DMS153 treated with DMSO at 0.1 percent for 48 hours (cell line): ENCODE results near the gene RNF208.
"Not testable (repeated sequence)": the region's sequence is repeated elsewhere in the genome, so short reads cannot be mapped to it uniquely, and the experiment has no call there.

ENCODE experiments used
- DNase-seq: peaks from one replicate; lab custom pipeline; 2025; ENCODE audit not compliant: unreplicated experiment; lab: John Stamatoyannopoulos, UW

Gene RNF208

DNA sequence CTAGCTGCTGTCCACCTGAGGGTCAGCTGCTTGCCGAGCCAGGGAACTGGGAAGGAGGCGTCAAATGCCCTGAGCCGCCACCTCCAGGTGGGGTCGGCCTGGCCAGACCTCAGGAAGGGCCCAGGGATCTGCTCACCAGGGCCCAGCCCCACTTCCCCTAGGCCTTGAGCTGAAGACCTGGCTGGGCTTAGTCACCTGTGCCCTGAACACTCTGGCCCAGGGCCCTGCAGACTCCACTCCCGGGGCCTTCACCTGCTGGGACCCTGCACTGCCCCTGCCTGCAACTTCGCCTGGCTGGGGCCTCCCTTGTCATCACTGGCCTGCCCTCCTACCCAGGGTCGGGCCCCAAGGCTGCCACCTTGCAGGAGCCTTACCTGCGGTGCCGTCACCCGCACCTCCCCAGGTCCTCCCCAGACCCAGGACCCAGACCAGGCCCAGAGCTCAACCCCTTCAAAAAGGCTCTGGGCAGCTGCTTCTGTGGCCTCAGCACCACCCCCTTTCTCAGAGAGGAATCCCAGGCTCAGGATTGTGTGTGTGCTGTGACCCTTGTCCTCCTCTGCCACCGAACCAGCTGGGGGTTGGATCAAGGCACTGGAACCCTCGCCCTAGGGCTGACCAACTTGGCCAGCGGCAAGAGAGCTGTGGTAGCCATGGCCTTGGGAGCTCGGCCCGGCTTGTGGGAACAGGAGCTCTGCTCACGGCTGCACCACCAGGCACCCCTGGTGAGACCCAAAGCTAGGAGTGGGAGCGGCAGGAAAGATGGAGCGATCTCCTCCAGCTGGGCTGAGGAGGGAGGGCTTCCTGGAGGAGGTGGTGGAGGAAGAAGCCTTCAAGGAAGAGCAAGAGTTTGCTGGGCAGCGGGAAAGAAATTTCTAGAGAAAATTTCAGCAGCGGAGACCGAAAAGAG is 31.9 kb upstream of the RNF208 start:
- DNase-seq: no peak

DNA sequence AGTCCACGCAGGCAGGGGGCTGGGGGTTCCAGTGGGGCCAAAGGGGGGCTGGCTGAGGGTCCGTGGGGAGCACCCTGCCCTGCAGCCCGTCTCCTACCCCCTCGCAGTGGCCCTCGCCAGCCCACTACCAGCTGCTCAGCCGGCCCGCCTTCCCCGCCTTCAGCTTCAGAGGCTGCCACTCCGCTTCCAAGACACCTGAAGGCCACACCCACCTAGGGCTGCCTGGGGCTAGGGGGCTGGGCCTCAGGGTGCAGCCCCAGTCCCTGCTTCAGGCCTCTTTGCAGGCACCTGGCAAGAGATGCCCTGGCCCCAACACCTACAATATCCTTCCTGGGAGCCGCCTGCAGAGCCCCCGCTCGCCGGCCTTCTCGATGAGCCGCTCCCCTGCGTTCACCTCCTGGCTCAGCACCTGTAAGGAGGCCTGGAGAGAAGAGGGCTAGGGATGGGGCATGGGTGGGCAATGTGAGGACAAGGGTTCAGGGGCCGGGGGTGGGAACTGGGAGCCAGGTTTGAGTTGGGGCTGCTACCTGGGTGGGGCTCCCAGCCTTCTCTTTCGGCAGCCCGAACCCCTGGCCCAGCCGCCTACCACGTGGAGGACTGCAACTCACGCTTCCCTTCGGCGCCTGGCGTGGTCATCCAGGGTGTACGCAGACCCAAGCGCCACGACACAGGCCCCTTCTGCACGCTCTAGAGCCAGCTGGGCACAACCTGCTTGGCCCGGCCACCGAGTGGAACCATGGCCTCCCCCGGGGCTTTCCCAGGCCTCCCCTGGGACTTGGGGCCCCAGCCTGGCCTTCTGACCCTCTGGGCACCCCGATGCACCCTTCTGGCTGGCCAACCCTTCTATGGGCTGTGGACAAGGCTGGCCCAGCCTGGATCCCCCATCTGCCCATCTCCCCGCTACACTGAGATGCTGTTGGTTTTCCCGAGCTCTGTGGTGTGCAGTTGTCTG is 30.8 kb upstream of the RNF208 start:
- peak; percentile 18 for DNase-seq

DNA sequence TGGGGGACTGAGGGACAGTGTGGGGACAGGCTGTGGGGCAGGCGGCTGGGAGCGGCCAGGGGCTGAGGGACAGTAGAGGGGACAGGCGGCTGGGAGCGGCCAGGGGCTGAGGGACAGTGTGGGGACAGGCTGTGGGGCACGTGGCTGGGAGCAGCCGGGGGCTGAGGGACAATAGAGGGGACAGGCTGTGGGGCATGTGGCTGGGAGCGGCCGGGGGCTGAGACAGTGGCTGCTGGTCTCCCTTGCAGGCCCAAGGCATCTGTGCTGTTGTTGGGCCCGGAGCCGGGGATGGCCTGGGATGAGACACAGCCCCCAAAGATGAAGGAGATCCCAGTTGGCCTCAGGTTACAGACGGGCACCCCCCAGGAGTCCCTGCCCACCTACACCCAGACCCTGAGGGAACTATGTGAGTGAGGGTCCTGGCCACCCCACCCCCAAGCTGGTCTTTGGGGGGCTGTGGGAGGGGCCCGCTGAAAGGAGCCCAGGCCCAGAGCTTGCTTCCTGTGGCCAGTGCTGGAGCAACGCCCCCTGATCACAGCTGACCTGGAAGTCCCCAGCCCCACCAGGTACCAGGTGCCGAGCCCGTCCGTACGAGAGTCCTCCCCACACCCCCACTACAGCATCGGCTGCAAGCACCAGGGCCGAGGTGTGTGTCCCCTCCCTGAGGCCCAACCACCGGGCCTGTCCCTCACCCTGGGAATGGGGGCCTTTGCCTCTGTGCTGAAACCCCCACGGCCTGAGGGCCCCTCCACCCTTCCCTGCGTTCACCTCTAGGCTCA is 29.6 kb upstream of the RNF208 start:
- DNase-seq: no peak

DNA sequence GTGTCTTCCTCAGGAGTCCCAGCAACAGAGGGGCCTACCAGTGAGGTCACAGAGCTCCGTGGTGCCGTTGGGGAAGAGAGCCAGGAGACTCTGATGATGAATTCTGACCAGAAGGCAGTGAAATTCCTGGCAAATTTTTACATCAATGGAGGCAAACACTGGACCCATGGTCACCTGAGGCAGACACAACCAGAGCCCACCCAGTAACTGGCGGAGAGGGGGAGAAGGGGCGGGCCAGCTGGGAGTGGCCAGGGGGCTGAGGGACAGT is 29.1 kb upstream of the RNF208 start, which contains the start of gene STPG3:
TSS of gene STPG3 (plus strand) at position 93 of the 268 bp plus-strand sequence. CDS start at position 94, 1 bp downstream.
- no peak for DNase-seq

DNA sequence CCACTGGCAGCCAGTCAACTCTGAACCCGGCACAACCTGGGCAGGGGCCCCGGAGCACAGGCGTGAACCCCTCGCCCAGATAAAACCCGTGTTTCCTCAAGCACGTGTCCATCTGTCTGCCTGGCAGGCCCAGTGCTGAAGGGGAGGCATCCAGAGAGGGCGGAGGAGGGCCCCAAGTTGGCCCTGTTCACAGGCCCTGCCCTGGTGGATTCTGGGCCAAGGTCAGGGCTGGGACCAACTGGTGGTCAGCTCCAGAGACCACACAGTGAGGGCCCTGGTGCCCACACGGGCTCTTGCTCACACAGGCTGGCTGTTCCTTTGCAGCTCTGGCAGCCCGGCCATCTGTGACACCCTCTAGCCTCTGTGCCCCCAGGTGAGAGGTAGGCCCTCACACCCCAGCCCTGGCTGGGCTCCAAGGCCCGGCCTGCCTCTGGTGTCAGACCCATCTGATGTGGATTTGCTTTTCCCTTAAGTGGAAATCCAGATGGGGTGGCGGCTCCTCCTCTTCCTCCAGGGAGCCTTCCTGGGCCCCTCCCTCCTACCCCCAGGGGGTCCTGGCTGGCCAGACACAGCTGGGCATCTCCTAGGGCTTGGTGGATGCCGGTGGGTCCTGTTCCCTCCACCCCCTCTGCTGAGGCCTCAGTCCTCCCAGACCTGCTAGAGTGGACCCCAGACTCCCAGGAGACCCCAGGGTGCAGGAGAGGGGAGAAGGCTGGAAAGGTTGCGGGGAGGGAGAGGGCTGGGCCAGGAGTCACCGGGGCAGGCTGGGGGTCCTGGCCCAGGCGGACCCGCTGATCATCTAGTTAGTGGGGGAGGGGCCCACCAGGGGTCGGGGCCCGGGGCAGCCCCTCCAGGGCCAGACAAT is 28.5 kb upstream of the RNF208 start:
- no peak for DNase-seq

DNA sequence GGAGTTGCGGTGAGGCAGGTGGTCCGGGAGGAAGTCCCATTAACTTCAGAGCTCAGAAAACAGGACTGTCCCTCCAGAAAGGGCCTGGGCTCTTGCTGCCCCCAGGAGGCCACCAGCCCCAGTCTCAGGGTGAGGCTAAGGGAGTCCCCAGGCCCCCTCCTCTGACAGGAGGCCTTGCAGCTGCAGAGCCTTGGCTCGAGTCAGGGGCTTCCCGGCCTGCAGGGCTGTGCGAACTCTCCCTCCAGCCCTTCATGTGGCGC is 25.8 kb upstream of the RNF208 start:
- no peak for DNase-seq

DNA sequence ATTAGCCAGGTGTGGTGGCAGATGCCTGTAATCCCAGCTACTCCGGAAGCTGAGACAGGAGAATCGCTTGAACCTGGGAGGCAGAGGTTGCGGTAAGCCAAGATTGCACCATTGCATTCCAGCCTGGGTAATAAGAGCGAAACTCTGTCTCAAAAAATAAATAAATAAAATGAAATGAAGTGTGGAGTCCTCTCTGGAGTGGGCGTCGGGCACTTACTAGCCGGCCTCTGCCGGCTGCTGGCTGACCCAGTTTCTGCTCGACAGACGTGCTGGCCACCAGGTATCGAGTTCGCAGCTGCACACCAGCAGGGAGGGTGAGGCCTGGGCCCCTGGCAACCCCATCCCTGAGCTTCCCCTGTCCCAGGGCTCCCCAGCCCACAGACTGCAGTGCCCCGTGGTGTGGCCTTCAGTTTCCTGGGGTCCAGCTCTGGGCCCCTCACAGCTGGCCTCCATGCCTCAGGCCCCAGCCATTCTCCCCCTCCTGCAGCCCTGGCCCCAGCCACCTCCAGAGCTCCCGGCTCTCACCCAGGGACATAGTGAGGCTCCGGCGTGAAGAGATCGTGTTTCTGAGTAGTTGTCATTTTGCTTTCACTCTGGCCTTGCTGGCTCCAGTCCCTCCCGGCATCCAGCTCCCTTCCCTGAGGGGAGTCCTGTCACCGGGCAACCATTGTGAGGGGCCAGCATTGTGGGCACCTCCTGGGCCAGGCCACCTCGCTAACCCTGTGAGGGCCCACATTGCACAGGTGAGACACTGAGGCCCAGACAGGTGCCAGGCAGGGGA is 25.3 kb upstream of the RNF208 start:
- DNase-seq: no peak

DNA sequence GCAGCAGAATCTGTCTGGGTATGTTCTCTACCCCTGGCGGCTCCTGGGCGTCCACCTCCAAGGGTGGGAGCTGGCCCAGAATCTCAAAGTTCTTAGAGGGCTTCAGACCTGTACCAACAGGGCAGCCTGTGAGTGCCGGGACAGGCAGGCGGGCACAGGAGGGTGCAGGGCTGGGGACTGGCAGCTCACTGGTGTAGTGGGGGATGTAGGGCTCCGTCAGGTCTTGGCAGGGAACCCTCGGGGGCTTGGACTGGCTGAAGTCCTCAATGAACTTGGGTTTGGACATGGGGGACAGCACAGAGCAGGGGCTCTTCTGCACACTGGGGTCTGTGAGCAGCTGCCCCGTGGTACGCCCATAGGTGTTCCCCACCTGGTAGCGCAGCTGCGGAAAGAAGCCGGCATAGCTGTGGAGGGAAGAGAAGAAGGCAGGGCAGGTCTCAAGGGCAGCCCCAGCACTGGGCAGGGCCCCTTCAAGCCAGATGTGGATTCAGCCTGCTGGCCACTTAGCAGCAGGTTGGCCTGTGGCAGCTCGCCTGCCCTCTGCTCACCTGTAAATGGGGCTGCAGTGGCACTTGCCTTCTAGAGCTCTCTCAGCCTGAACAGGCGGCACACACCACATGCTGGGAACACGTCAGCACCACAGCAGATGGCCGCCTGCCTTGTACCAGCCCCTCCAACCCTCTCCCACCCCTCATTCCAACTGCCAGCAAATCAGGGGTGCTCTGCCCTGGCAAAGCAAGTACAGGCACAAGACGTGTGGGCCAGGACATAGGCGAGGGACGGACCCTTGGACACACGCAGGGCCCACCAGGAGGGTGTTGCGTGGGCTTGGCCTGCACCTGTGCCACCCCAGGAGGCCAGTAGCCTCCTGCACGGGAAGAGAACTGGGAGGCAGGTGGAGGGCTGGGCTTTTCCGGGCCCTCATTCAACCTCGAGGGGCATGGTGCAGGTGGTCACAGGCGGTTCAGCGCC is 23.7 kb upstream of the RNF208 start:
- no peak for DNase-seq

DNA sequence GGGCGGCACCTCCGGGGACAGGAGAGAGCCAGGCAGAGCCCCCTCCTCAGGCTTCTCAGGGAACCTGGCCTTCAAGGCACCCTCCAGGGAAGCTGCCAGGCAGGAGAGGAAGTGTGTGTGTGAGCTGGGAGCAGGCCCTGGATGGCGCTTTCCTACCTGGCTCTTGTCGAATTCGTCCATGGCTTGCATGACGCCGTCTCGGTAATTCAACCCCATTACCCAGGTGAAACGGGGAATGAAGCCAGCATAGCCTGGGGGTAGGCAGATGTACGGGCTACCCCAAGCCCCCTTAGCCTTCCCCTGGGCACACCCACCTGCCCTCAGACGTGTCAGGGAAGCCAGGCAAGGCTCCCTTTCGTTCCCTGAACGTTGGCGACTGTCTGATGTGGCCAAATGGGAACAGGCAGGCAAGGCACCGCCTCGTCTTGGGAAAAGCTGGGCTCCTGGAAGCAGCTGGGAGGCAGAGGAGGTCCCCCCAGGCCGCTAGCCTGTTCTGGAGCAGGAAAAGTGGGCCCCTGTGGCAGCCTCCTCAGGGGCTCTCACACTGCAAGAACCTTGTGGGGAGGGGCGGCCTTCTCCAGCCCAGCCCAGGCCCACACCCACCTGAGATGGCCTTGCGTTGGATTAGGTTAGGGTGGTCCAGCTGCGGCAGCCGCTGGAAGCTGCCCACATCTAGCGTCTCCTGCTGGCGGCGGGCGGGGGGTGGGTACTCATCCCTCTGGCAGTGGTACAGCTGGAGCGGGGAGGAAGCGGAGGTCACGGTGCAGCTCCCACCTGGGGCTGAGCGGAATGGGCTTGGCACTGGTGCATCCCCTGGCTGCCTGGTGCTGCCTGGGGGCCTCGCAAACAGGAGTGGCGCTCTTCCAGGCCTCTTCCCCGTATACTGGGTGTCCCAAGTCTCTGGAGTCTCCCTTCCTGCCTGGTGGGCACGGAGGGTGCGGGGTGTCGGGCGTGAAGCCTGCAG is 22.7 kb upstream of the RNF208 start:
- no peak for DNase-seq

DNA sequence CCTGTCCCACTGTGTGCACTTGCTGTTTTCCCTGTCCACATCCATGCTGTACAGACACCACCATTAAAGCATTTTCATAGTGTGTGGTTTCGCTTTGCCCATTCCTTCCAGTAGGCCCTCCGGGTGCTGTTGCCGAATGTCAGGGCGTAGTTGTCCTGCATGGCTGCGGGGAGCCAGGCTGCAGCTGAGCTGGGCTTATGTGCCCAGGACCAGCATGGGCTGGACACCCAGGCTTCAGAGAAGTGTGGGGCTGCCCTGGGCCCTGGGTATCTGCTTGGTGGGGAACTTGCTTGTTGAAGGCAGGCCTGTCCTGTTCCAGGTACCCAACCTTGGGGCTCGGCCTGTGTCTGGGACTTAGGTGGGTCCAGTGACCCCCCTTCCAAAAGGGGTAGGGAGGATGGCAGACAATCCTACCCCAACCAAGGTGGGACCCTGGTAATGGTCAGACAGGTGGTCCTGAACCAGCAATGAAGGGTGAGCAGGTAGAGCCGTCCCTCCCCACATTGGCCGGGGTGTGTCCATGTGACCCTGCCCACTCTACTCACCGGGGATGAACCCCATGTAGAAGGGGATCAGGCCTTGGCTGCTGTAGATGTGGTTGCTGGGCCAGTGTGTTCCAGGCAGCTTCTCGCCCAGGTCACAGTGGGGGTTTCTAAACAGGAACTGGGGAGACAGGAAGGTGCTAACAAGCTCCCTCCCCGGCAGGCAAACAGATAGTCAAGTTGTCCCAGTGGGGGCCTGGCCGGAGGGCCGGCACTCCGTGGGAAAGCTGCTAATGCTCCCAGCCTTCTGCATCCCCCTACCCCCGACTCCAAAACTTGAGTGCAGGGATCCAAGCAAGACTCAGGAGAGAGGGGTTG is 21.8 kb upstream of the RNF208 start:
- no peak for DNase-seq

DNA sequence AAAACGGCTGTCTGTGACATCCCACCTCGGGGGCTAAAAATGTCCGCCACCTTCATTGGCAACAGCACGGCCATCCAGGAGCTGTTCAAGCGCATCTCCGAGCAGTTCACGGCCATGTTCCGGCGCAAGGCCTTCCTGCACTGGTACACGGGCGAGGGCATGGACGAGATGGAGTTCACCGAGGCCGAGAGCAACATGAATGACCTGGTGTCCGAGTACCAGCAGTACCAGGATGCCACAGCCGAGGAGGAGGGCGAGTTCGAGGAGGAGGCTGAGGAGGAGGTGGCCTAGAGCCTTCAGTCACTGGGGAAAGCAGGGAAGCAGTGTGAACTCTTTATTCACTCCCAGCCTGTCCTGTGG is 21.2 kb upstream of the RNF208 start:
- DNase-seq: not testable (repeated sequence)

DNA sequence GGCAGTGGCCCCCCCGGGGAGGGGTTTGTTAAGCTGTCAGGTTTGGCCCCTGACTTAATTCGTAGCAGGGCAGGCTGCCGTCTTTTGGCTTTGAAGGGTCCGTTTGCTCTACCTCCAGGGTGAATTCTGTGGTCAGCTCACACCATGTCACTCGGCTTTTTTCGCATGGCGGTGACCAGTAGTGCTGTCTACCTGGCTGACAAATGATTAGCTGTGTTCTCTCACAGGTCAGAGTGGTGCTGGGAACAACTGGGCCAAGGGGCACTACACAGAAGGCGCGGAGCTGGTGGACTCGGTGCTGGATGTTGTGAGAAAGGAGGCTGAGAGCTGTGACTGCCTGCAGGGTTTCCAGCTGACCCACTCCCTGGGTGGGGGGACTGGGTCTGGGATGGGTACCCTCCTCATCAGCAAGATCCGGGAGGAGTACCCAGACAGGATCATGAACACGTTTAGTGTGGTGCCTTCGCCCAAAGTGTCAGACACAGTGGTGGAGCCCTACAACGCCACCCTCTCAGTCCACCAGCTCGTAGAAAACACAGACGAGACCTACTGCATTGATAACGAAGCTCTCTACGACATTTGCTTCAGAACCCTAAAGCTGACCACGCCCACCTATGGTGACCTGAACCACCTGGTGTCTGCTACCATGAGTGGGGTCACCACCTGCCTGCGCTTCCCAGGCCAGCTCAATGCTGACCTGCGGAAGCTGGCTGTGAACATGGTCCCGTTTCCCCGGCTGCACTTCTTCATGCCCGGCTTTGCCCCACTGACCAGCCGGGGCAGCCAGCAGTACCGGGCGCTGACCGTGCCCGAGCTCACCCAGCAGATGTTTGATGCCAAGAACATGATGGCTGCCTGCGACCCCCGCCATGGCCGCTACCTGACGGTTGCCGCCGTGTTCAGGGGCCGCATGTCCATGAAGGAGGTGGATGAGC is 20.5 kb upstream of the RNF208 start:
- no peak for DNase-seq

DNA sequence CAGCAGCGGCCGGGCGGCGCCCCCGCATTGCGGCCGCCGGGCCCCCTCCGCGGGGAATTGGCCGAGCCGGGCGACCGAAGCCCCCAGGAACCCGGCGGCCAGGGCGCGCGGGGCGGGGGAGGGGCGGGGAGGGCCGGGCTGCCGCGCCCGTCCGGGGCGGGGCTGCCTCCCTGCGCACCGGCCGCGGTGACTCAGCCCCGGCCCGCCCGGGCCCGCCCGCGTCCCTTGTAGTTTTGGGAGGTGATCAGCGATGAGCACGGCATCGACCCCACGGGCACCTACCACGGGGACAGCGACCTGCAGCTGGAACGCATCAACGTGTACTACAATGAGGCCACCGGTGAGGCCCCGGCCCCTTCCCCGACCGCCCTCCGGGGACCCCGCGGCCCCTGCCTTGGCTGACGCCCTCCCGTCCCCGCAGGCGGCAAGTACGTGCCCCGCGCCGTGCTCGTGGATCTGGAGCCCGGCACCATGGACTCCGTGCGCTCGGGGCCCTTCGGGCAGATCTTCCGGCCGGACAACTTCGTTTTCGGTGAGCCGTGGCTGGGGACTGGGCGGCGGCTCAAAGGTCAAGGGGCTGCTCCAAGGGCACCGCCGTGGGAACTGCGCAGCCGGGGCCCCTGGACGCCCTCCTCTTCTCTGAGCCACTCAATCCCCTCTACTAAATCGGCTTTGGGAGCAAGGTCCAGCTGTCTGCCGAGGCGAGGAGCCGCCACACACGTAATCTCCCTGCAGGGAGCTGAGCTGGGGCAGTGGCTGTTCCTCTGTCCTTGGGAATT is 19.6 kb upstream of the RNF208 start:
- DNase-seq: no peak

DNA sequence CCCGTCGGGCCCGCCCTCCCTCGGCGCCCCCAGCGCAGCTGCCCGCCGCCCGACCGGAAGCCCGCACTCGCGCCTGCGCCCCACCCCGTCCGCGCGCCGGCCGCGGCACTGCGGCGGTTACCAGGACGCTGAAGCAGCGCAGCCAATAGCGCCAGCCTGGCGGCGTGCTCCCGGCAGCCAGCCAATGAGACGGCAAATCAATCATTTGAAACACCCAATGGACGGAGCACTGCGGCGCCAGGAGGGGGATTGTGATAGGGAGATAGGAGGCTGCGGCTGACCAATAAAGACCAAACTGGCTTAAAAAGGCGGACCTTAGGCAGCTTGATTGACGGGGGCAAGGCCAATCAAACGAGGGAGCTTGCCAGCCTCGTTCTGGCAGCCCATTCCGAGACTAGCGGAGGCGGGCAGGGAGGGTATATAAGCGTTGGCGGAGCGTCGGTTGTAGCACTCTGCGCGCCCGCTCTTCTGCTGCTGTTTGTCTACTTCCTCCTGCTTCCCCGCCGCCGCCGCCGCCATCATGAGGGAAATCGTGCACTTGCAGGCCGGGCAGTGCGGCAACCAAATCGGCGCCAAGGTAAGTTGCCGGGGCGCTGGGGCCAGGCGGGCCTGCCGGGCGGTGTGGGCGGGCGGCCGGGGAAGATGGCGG is 18.9 kb upstream of the RNF208 start, which contains the start of gene TUBB4B:
TSS of gene TUBB4B (plus strand) at position 447 of the 649 bp plus-strand sequence. CDS start at position 521, 74 bp downstream.
- peak; percentile 98 for DNase-seq
